IMR-90 (cell line): Measurements from ENCODE around the gene PCYT1A. TPM values are rescaled to one million over a fixed set of nuclear protein-coding genes. Genes with fewer than 3 reads are reported as not detected.

Experiments used
- ATAC-seq: fragments of 200-7000 bp; cut with Tn5 transposase; 2 replicates; pipeline ENCODE4 v1.9.1; 2020; ENCODE audit warnings: low read depth, mild to moderate bottlenecking, moderate library complexity
- BruUV-seq: library from RNA; stranded (reverse); fragments of 400-500 nt; replicated peaks from 2 replicates; lab custom pipeline; 2021; lab: Mats Ljungman, UMichigan
- CTCF ChIA-PET: fragments of 300-600 bp; formaldehyde crosslinking; extraction: SDS; loops from one replicate; lab custom pipeline; 2021; ENCODE audit warnings: antibody characterized with exemption; lab: Yijun Ruan, JAX
- POLR2A ChIA-PET: fragments of 300-600 bp; sonication (Branson Sonifier 250); formaldehyde crosslinking; loops from one replicate; lab custom pipeline; 2022; ENCODE audit warnings: antibody characterized with exemption; ENCODE audit not compliant: unreplicated experiment; lab: Charles Lee
- DNase-seq: peaks from one replicate; pipeline ENCODE4 v3.0.0; 2013
- H2AFZ ChIP-seq: replicated peaks from 2 replicates; pipeline ENCODE3; 2013; ENCODE audit warnings: low read length, mild to moderate bottlenecking; ENCODE audit not compliant: poor library complexity
- H2AK5ac ChIP-seq: 2 replicates; pipeline ENCODE4 v1.6.1; 2013; ENCODE audit warnings: low read depth, low read length, inconsistent platforms
- H2AK9ac ChIP-seq: replicated peaks from 2 replicates; pipeline ENCODE3; 2013; ENCODE audit warnings: mild to moderate bottlenecking, low read depth, low read length, moderate library complexity; ENCODE audit not compliant: poor library complexity
- H2BK120ac ChIP-seq: 2 replicates; pipeline ENCODE4 v1.6.1; 2013; ENCODE audit warnings: low read depth, low read length, inconsistent platforms
- H2BK15ac ChIP-seq: 3 replicates; pipeline ENCODE4 v1.6.1; 2013; ENCODE audit warnings: low read depth, low read length, inconsistent platforms
- H2BK20ac ChIP-seq: 2 replicates; pipeline ENCODE4 v1.6.1; 2013; ENCODE audit warnings: low read depth, mild to moderate bottlenecking, inconsistent platforms, low read length, moderate library complexity
- H2BK5ac ChIP-seq: 2 replicates; pipeline ENCODE4 v1.6.1; 2013; ENCODE audit warnings: mild to moderate bottlenecking, low read depth, low read length, inconsistent platforms; ENCODE audit not compliant: poor library complexity, severe bottlenecking
- H3K14ac ChIP-seq: replicated peaks from 2 replicates; pipeline ENCODE4 v1.6.1; 2013; ENCODE audit warnings: low read depth, low read length, inconsistent platforms
- H3K18ac ChIP-seq: 2 replicates; pipeline ENCODE4 v1.6.1; 2013; ENCODE audit warnings: low read depth, low read length, control low read depth
- H3K23ac ChIP-seq: 2 replicates; pipeline ENCODE4 v1.6.1; 2013; ENCODE audit warnings: low read depth, low read length, inconsistent platforms
- H3K27ac ChIP-seq: 2 replicates; pipeline ENCODE4 v1.5.1; 2013; ENCODE audit warnings: mild to moderate bottlenecking, control low read depth, low read length; ENCODE audit not compliant: insufficient read depth
- H3K27me3 ChIP-seq: 2 replicates; pipeline ENCODE4 v1.6.1; 2013; ENCODE audit warnings: low read length; ENCODE audit not compliant: control insufficient read depth, insufficient read depth
- H3K36me3 ChIP-seq: 2 replicates; pipeline ENCODE4 v1.6.1; 2013; ENCODE audit warnings: low read length, mixed read lengths; ENCODE audit not compliant: control insufficient read depth, insufficient read depth
- H3K4ac ChIP-seq: 2 replicates; pipeline ENCODE4 v1.6.1; 2013; ENCODE audit warnings: low read depth, low read length, inconsistent platforms
- H3K4me1 ChIP-seq: 2 replicates; pipeline ENCODE4 v1.6.1; 2013; ENCODE audit warnings: low read length, mixed read lengths; ENCODE audit not compliant: control insufficient read depth, insufficient read depth
- H3K4me2 ChIP-seq: 2 replicates; pipeline ENCODE4 v1.6.1; 2013; ENCODE audit warnings: low read depth, mild to moderate bottlenecking, control low read depth, low read length, moderate library complexity
- H3K4me3 ChIP-seq: 2 replicates; pipeline ENCODE4 v1.5.1; 2013; ENCODE audit warnings: low read depth, mild to moderate bottlenecking, control low read depth, low read length, moderate library complexity; ENCODE audit not compliant: insufficient read depth
- H3K56ac ChIP-seq: 2 replicates; pipeline ENCODE4 v1.6.1; 2013; ENCODE audit warnings: low read length, inconsistent platforms; ENCODE audit not compliant: insufficient read depth; ENCODE audit errors: extremely low read depth
- H3K79me1 ChIP-seq, 2 experiments: 2 replicates each; pipeline ENCODE4 v1.6.1; 2013; ENCODE audit warnings: low read length in 2 of 2, inconsistent platforms in 1 of 2, low read depth in 1 of 2
- H3K9ac ChIP-seq: 2 replicates; pipeline ENCODE4 v1.6.1; 2013; ENCODE audit warnings: low read depth, low read length, control low read depth
- H3K9me1 ChIP-seq: 2 replicates; pipeline ENCODE4 v1.6.1; 2013; ENCODE audit warnings: low read length, inconsistent platforms; ENCODE audit not compliant: insufficient read depth
- H3K9me3 ChIP-seq: 2 replicates; pipeline ENCODE4 v1.6.1; 2013; ENCODE audit warnings: low read length; ENCODE audit not compliant: control insufficient read depth, insufficient read depth
- H4K20me1 ChIP-seq: 2 replicates; pipeline ENCODE4 v1.6.1; 2013; ENCODE audit warnings: low read length, inconsistent platforms; ENCODE audit not compliant: insufficient read depth
- H4K5ac ChIP-seq: 2 replicates; pipeline ENCODE4 v1.6.1; 2013; ENCODE audit warnings: mild to moderate bottlenecking, low read depth, low read length, control low read depth
- H4K8ac ChIP-seq, 2 experiments: 2 replicates each; pipeline ENCODE4 v1.6.1; 2013; ENCODE audit warnings: low read depth in 2 of 2, low read length in 2 of 2, control low read depth in 1 of 2, inconsistent platforms in 1 of 2
- H4K91ac ChIP-seq: 2 replicates; pipeline ENCODE4 v1.6.1; 2013; ENCODE audit warnings: low read depth, low read length, inconsistent platforms; ENCODE audit not compliant: insufficient read depth
- BHLHE40 ChIP-seq: fragments of 150-350 bp; IDR thresholded peaks from 2 replicates; pipeline ENCODE4 v1.6.1; 2016; ENCODE audit warnings: mild to moderate bottlenecking, low read depth, low read length
- CEBPB ChIP-seq: IDR thresholded peaks from 2 replicates; pipeline ENCODE4 v1.6.1; 2012; ENCODE audit warnings: low read depth, low read length, improper control_type of control experiment
- CHD1 ChIP-seq: IDR thresholded peaks from 2 replicates; pipeline ENCODE4 v1.6.1; 2012; ENCODE audit warnings: low read depth, low read length, improper control_type of control experiment
- CTCF ChIP-seq: conservative IDR thresholded peaks from 2 replicates; pipeline ENCODE4 v1.5.1; 2012; ENCODE audit warnings: mild to moderate bottlenecking, low read depth, low read length, improper control_type of control experiment
- ELK1 ChIP-seq: fragments of 150-350 bp; IDR thresholded peaks from 2 replicates; pipeline ENCODE4 v1.6.1; 2016; ENCODE audit warnings: low read depth, mild to moderate bottlenecking, low read length, moderate library complexity, borderline replicate concordance
- FOS ChIP-seq: fragments of 150-350 bp; IDR thresholded peaks from 2 replicates; pipeline ENCODE4 v1.6.1; 2016; ENCODE audit warnings: low read depth, low read length
- MAFK ChIP-seq: IDR thresholded peaks from 2 replicates; pipeline ENCODE4 v1.6.1; 2012; ENCODE audit warnings: low read depth, low read length, improper control_type of control experiment
- MAZ ChIP-seq: IDR thresholded peaks from 2 replicates; pipeline ENCODE4 v1.6.1; 2012; ENCODE audit warnings: low read depth, mild to moderate bottlenecking, low read length, improper control_type of control experiment, moderate library complexity, borderline replicate concordance
- MXI1 ChIP-seq: IDR thresholded peaks from 2 replicates; pipeline ENCODE4 v1.6.1; 2012; ENCODE audit warnings: low read depth, mild to moderate bottlenecking, low read length, moderate library complexity, borderline replicate concordance
- NFE2L2 ChIP-seq: fragments of 150-350 bp; IDR thresholded peaks from 2 replicates; pipeline ENCODE4 v1.6.1; 2016; ENCODE audit warnings: low read depth, mild to moderate bottlenecking, low read length
- POLR2A ChIP-seq: IDR thresholded peaks from 2 replicates; pipeline ENCODE4 v1.6.1; 2012; ENCODE audit warnings: mild to moderate bottlenecking, low read depth, low read length
- RAD21 ChIP-seq: IDR thresholded peaks from 2 replicates; pipeline ENCODE4 v1.6.1; 2012; ENCODE audit warnings: low read length, improper control_type of control experiment
- RCOR1 ChIP-seq: IDR thresholded peaks from 2 replicates; pipeline ENCODE4 v1.6.1; 2012; ENCODE audit warnings: mild to moderate bottlenecking, low read length, improper control_type of control experiment; ENCODE audit not compliant: insufficient replicate concordance
- RFX5 ChIP-seq: IDR thresholded peaks from 2 replicates; pipeline ENCODE4 v1.8.0; 2012; ENCODE audit warnings: low read depth, mild to moderate bottlenecking, low read length, moderate library complexity
- SMC3 ChIP-seq: fragments of 150-350 bp; IDR thresholded peaks from 2 replicates; pipeline ENCODE4 v1.6.1; 2016; ENCODE audit warnings: low read depth, mild to moderate bottlenecking, antibody characterized with exemption, low read length, moderate library complexity
- USF2 ChIP-seq: fragments of 150-350 bp; IDR thresholded peaks from 2 replicates; pipeline ENCODE4 v1.6.1; 2017; ENCODE audit warnings: mild to moderate bottlenecking, antibody characterized with exemption, low read length, low read depth
- WGBS, 2 experiments: methylation state at CpG; one replicate each; pipeline versions ENCODE4 v1.1.5 to v1.1.7; 2013; ENCODE audit warnings: missing lambda C conversion rate in 2 of 2; ENCODE audit not compliant: insufficient read length in 1 of 2; ENCODE audit errors: extremely low coverage in 2 of 2; 5-methylcytosine and 5-hydroxymethylcytosine counted together
- dilution Hi-C: fragments of 300-500 bp; cut with HindIII; formaldehyde crosslinking; loops from one replicate; pipeline ENCODE4 v1.14.3; 2018; ENCODE audit warnings: low sequenced_read_pairs; ENCODE audit not compliant: unreplicated experiment
- in situ Hi-C: fragments of 300-500 bp; cut with MboI; formaldehyde crosslinking; loops from 3 replicates; pipeline ENCODE4 v1.14.3; 2019; ENCODE audit warnings: low sequenced_read_pairs, inconsistent platforms, mixed read lengths
- intact Hi-C: fragments of 100-400 bp; cut with micrococcal nuclease; formaldehyde crosslinking; loops from 2 replicates; pipeline ENCODE4 v1.10.0; 2022
- polyA plus RNA-seq, 3 experiments: library from polyadenylated mRNA; depleted of rRNA; stranded (reverse); fragments of >200 nt; gene quantifications; 2 replicates each; pipeline ENCODE4 v1.2.3, GENCODE V29; 2012; ENCODE audit warnings: low replicate concordance in 1 of 3
- total RNA-seq: library from RNA; depleted of rRNA; stranded (reverse); fragments of >200 nt; gene quantifications from 2 replicates; pipeline ENCODE4 v1.2.3, GENCODE V29; 2012

The PCYT1A gene
- total and polyA plus RNA-seq, 2 of the 4 experiments (the other 2 are of a cell fraction): 62.8 to 127 TPM

- H3K9ac ChIP-seq: no peak overlapping the region
- H3K27ac ChIP-seq: no peak overlapping the region
- H2AK9ac ChIP-seq: no peak overlapping the region
- no peaks in the 10 kb centered on the region; the same call in 1 of the 2 replicates for H4K20me1 ChIP-seq
- intact Hi-C loops (no loop called here), in situ Hi-C loops (no loop called here), dilution Hi-C loops (no loop called here)
- POLR2A ChIA-PET: no interaction called here
- H4K8ac ChIP-seq: no peak overlapping the region
- H3K4ac ChIP-seq: no peak overlapping the region
- 0 out of 2 replicates have a peak, but pooled peaks cover 2% of the 10 kb centered on the region for H3K4me1 ChIP-seq
- H3K36me3 ChIP-seq: no peaks in the 10 kb centered on the region
- ATAC-seq (no peak), DNase-seq (no peak)
- no peak overlapping the region for H3K4me3 ChIP-seq
- no peak overlapping the region for H4K5ac ChIP-seq
- no peak overlapping the region for H3K23ac ChIP-seq
- no peak overlapping the region for H2AK5ac ChIP-seq
- H2BK120ac ChIP-seq: no peak overlapping the region
- no peaks in the 10 kb centered on the region for H3K79me1 ChIP-seq
- H3K9me3 ChIP-seq: no peaks in the 10 kb centered on the region
- CTCF ChIA-PET: no interaction called here
- no peak overlapping the region for H2BK5ac ChIP-seq
- no peak overlapping the region for H2BK15ac ChIP-seq
- no peak overlapping the region for H2BK20ac ChIP-seq
- 92% methylated on average over 6 of the region's 13 CpGs; no CpG with 5 or more reads in 1 of the 2 experiments for WGBS, 2 experiments
- no peak overlapping the region for H3K18ac ChIP-seq
- H3K4me2 ChIP-seq: no peak overlapping the region
- 0 out of 2 replicates have a peak, but pooled peaks cover 3% of the 10 kb centered on the region for H3K9me1 ChIP-seq
- no peak overlapping the region for H3K56ac ChIP-seq
- BruUV-seq: no TSS peak
- TF ChIP-seq CTCF: no peak
- TF ChIP-seq MAFK: no peak
- no peak for TF ChIP-seq RFX5
- no peak for TF ChIP-seq FOS
- TF ChIP-seq ELK1: no peak
- TF ChIP-seq USF2: no peak
- TF ChIP-seq POLR2A: no peak
- TF ChIP-seq CHD1: no peak
- no peak for TF ChIP-seq RCOR1
- TF ChIP-seq NFE2L2: no peak
- TF ChIP-seq CEBPB: no peak
- TF ChIP-seq BHLHE40: no peak
- no peak for TF ChIP-seq RAD21
- TF ChIP-seq MAZ: no peak
- TF ChIP-seq MXI1: no peak
- TF ChIP-seq SMC3: no peak
- H2AFZ ChIP-seq: no peak overlapping the region
- H3K27me3 ChIP-seq: peaks cover 9% of the 10 kb centered on the region; the same call in 1 of the 2 replicates
- H3K14ac ChIP-seq: no peak overlapping the region; the same call in 1 of the 2 replicates
- no peak overlapping the region for H4K91ac ChIP-seq
Measured at GRCh38 chr3:196218155-196218712, 69.3 kb downstream of the PCYT1A start.
